Progenitor cell of endocrine pancreas (in vitro differentiated cells): ENCODE results near the gene DENND1B. TPM values are rescaled to one million over a fixed set of nuclear protein-coding genes. Genes with fewer than 3 reads are reported as not detected.

Experiments used
- DNase-seq: peaks from one replicate; pipeline ENCODE4 v3.0.0; 2021; ENCODE audit warnings: low spot score; ENCODE audit not compliant: unreplicated experiment
- H3K27ac Mint-ChIP-seq: 2 replicates; pipeline ENCODE4 v1.8.0; 2021; ENCODE audit warnings: mild to moderate bottlenecking, moderate library complexity, mixed read lengths
- H3K27me3 Mint-ChIP-seq: 2 replicates; pipeline ENCODE4 v1.8.0; 2021; ENCODE audit warnings: mixed read lengths
- H3K36me3 Mint-ChIP-seq: 2 replicates; pipeline ENCODE4 v1.8.0; 2022; ENCODE audit warnings: mixed read lengths; ENCODE audit not compliant: insufficient read depth
- H3K4me1 Mint-ChIP-seq: 2 replicates; pipeline ENCODE4 v1.8.0; 2021; ENCODE audit warnings: low read depth, mixed read lengths
- H3K4me3 Mint-ChIP-seq: 2 replicates; pipeline ENCODE4 v1.8.0; 2021; ENCODE audit warnings: low read depth, mild to moderate bottlenecking, moderate library complexity, mixed read lengths
- H3K9me3 Mint-ChIP-seq: 2 replicates; pipeline ENCODE4 v1.8.0; 2021; ENCODE audit warnings: low read depth, mixed read lengths
- CTCF ChIP-seq: fragments of 200-600 bp; sonication (generic); IDR thresholded peaks from one replicate; pipeline ENCODE4 v1.5.0; 2021; ENCODE audit warnings: antibody characterized with exemption, mild to moderate bottlenecking; ENCODE audit not compliant: unreplicated experiment
- total RNA-seq: library from RNA; stranded (reverse); gene quantifications from 2 replicates; pipeline ENCODE4 v1.2.1, GENCODE V29; 2021

Gene DENND1B
- total RNA-seq, 1 donor from 2014 or later: 15.7 TPM

DNA sequence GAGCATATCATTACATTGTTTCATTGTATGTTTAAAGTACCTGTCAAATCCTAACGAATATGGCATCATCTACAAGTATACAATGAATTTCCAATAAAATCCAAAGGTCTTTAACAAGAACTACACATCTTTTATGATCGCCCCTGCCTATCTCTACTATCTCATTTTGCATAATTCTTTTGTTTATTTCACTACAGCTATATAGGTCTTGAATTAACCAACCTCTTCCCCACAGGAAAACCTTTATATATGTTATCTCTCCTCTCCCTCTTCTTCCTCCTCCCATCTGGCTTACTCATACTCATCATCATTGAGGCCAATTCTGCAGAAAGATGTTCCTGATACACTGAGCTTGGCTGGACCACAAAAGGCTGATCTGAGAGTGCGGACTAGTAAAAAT lies 175.5 kb downstream of the DENND1B start:
- H3K9me3 Mint-ChIP-seq: no peaks in the 10 kb centered on the region
- DNase-seq: no peak
- H3K27ac Mint-ChIP-seq: no peak overlapping the region
- H3K27me3 Mint-ChIP-seq: no peaks in the 10 kb centered on the region
- TF ChIP-seq CTCF: no peak
- no peak overlapping the region for H3K4me3 Mint-ChIP-seq
- H3K36me3 Mint-ChIP-seq: no peaks in the 10 kb centered on the region
- H3K4me1 Mint-ChIP-seq: peaks cover 8% of the 10 kb centered on the region

GRCh38 chr1:197598935-197599334 lies 176.3 kb downstream of the DENND1B start:
- H3K9me3 Mint-ChIP-seq: no peaks in the 10 kb centered on the region
- H3K4me1 Mint-ChIP-seq: peaks cover 2% of the 10 kb centered on the region
- no peaks in the 10 kb centered on the region for H3K36me3 Mint-ChIP-seq
- H3K27me3 Mint-ChIP-seq: no peaks in the 10 kb centered on the region
- H3K27ac Mint-ChIP-seq: no peak overlapping the region
- DNase-seq: no peak
- H3K4me3 Mint-ChIP-seq: no peak overlapping the region
- TF ChIP-seq CTCF: no peak

DNA sequence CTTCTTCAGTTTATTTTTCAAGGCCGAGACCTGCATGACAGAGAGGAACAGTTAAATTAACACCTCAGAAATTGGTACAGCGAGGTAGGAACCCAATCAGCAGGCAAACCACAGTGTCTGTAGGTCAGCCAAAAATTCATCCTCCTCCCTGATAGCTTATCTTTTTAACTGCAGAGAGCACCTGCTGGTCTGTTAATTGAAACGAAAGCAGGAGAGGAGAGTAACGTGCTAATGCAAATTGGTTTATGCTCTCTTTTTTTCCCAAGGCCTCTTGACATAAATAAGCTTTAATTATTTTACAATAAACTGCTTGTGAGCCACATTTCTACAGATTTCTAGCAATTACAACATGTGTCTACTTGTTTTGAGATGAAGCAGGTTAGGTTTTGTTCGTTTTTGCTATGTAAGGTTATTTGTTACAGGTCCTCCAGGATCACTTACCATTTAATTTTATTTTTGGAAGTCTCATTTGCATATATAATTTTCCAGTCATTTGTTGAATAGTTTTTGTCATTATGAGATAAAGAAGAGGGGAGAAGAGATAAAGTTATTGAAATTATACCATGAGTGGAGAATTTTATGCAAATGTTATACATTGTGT lies 179.9 kb downstream of the DENND1B start:
- Mint-ChIP-seq H3K4me1 (no peaks in the 10 kb centered on the region), H3K27ac (no peak overlapping the region), H3K9me3 (no peaks in the 10 kb centered on the region), H3K4me3 (no peak overlapping the region), H3K36me3 (peaks cover 2% of the 10 kb centered on the region), H3K27me3 (no peaks in the 10 kb centered on the region)
- no peak for DNase-seq
- TF ChIP-seq CTCF: no peak

- peaks cover 4% of the 10 kb centered on the region for H3K4me1 Mint-ChIP-seq
- no peak for TF ChIP-seq CTCF
- DNase-seq: no peak
- no peak overlapping the region for H3K4me3 Mint-ChIP-seq
- peaks cover 11% of the 10 kb centered on the region for H3K9me3 Mint-ChIP-seq
- no peaks in the 10 kb centered on the region for H3K27me3 Mint-ChIP-seq
- peaks cover 15% of the 10 kb centered on the region for H3K36me3 Mint-ChIP-seq
- no peak overlapping the region for H3K27ac Mint-ChIP-seq
Measured at GRCh38 chr1:197590687-197591086, 184.6 kb downstream of the DENND1B start.

- Mint-ChIP-seq H3K27ac (no peak overlapping the region), H3K27me3 (no peaks in the 10 kb centered on the region), H3K4me1 (peaks cover 7% of the 10 kb centered on the region), H3K4me3 (no peak overlapping the region), H3K9me3 (peaks cover 11% of the 10 kb centered on the region), H3K36me3 (peaks cover 13% of the 10 kb centered on the region)
- TF ChIP-seq CTCF: no peak
- DNase-seq: no peak
Measured at GRCh38 chr1:197585809-197586208, 189.5 kb downstream of the DENND1B start.
